Gastroesophageal sphincter (tissue), 4 donors: Measurements from ENCODE around the gene C11orf58. TPM values are rescaled to one million over a fixed set of nuclear protein-coding genes. Genes with fewer than 3 reads are reported as not detected.

Source experiments
- ATAC-seq: fragments of 150-250 bp; one replicate; pipeline ENCODE4 v1.9.1; 2016; ENCODE audit warnings: mild to moderate bottlenecking, moderate library complexity
- H3K27ac ChIP-seq, 4 donors: fragments of 200-600 bp; sonication (generic) in 3 of 4; 1 replicate in 3 of 4; 2 replicates in 1 of 4; pipeline ENCODE4 v1.5.1; 2016 to 2019
- H3K27me3 ChIP-seq: fragments of 200-600 bp; sonication (generic); one replicate; pipeline ENCODE4 v1.5.1; 2019
- H3K36me3 ChIP-seq, 2 donors: fragments of 200-600 bp; sonication (generic); one replicate each; pipeline ENCODE4 v1.5.1; 2019; ENCODE audit warnings: control low read depth in 1 of 2
- H3K4me1 ChIP-seq, 3 donors: fragments of 200-600 bp; sonication (generic); 1 replicate in 2 of 3; 2 replicates in 1 of 3; pipeline ENCODE4 v1.5.1; 2016 to 2019; ENCODE audit warnings: control low read depth in 2 of 3
- H3K4me3 ChIP-seq, 2 donors: fragments of 200-600 bp; sonication (generic); one replicate each; pipeline ENCODE4 v1.5.1; 2019; ENCODE audit warnings: mild to moderate bottlenecking in 1 of 2, moderate library complexity in 1 of 2
- H3K9me3 ChIP-seq, 3 donors: fragments of 200-600 bp; sonication (generic); one replicate each; pipeline ENCODE4 v1.5.1; 2017 to 2019; ENCODE audit warnings: control low read depth in 2 of 3
- CTCF ChIP-seq, 4 experiments: fragments of 200-600 bp in 2 of 4; fragments of 450-650 bp in 2 of 4; sonication (generic) in 1 of 4; IDR thresholded peaks; one replicate each; pipeline ENCODE4 v1.5.1; 2017 to 2019; ENCODE audit warnings: antibody characterized with exemption in 4 of 4, mild to moderate bottlenecking in 2 of 4, moderate library complexity in 2 of 4
- EP300 ChIP-seq: sonication (generic); formaldehyde crosslinking; IDR thresholded peaks from one replicate; pipeline ENCODE4 v1.6.1; 2017; ENCODE audit warnings: antibody characterized with exemption, mild to moderate bottlenecking
- POLR2A ChIP-seq, 2 donors: fragments of 450-650 bp; IDR thresholded peaks; one replicate each; pipeline ENCODE4 v1.6.1; 2017; ENCODE audit warnings: antibody characterized with exemption in 2 of 2, mild to moderate bottlenecking in 2 of 2, moderate library complexity in 1 of 2
- POLR2AphosphoS5 ChIP-seq: sonication (generic); formaldehyde crosslinking; IDR thresholded peaks from one replicate; pipeline ENCODE4 v1.6.1; 2017; ENCODE audit warnings: antibody characterized with exemption
- WGBS, 2 donors: methylation state at CpG; one replicate each; pipeline ENCODE4 v1.1.5; 2018; ENCODE audit warnings: low coverage in 1 of 2; 5-methylcytosine and 5-hydroxymethylcytosine counted together
- total RNA-seq, 4 donors: library from RNA; depleted of rRNA; stranded (reverse); fragments of >200 nt; gene quantifications; one replicate each; pipeline ENCODE4 v1.1.0, GENCODE V29; 2016

C11orf58 gene
- total RNA-seq, 4 donors from 2014 or later = 150 to 188 (median 175) TPM

- H3K9me3 ChIP-seq = no peaks in the 10 kb centered on the region
- TF ChIP-seq POLR2A (IDR thresholded peaks at IDR 0.05) (no peak), CTCF (IDR thresholded peaks at IDR 0.05) (no peak), POLR2AphosphoS5 (no peak), EP300 (no peak)
- no peak for ATAC-seq
- no peaks in the 10 kb centered on the region for H3K27me3 ChIP-seq
- peaks cover 0 to 7% (median 0%) of the 10 kb centered on the region in 3 donors for H3K4me1 ChIP-seq
- peaks cover 0 to 23% of the 10 kb centered on the region in 2 donors for H3K36me3 ChIP-seq
- 85 to 91% methylated on average over 6 to 10 of the region's 19 CpGs for WGBS, 2 donors
- no peak overlapping the region for H3K27ac ChIP-seq
- H3K4me3 ChIP-seq = no peak overlapping the region
These were observed 42.5 kb downstream of the C11orf58 start for GRCh38 chr11:16780698-16781550.

DNA sequence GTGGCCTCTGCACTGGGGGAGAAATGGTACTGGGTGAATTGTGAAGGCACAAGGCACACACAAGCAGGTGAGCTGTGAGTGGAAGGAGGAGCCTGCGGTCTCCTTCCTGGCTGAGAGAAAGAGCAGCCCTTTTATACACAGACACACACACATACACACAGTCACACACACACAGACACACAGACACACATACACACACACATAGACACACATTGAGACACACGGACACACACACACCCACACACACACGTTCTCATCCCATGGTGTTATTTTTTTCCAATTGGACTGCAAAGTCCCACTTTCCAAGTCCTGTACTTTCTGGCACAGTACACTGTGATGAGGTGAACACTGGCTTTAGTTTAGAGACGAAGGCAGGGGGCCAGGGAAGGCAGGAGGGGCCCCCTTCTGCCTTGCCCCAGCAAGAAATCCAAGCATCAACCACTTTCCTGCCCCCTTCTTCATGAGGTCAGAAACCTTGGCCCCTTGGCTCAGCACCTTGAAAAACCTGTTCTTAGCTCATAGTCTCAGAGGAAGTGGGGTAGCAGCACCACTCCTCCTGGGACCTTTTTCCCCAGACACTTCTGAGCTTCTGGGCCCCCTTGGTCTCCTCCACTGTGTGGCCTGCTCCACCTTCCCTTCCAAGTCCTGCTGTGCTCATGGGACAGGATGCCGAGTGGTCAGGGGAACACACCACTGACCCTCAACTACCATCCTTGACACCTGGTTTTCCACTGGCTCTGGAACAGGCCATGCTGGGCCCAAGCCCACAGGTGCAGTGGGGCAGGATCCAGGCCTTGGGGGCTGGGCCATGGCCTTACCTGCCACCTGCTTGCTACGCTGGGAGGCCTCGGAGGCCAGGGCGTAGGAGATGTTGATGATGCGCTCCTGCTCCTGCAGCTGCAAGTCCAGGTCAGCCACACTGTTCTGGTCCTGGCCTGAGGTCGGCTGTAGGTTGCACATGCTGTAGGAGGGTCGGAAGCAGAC is 43.8 kb downstream of the C11orf58 start:
- Histone ChIP-seq H3K27me3 (no peaks in the 10 kb centered on the region), H3K36me3 (peaks cover 0 to 23% of the 10 kb centered on the region in 2 donors), H3K4me1 (no peaks in the 10 kb centered on the region), H3K27ac (no peak overlapping the region), H3K9me3 (no peaks in the 10 kb centered on the region), H3K4me3 (no peak overlapping the region)
- 72 to 79% methylated on average over 4 of the region's 11 CpGs for WGBS, 2 donors
- ATAC-seq = no peak
- TF ChIP-seq POLR2AphosphoS5 (no peak), EP300 (no peak), POLR2A (IDR thresholded peaks at IDR 0.05) (no peak), CTCF (IDR thresholded peaks at IDR 0.05) (no peak)

DNA sequence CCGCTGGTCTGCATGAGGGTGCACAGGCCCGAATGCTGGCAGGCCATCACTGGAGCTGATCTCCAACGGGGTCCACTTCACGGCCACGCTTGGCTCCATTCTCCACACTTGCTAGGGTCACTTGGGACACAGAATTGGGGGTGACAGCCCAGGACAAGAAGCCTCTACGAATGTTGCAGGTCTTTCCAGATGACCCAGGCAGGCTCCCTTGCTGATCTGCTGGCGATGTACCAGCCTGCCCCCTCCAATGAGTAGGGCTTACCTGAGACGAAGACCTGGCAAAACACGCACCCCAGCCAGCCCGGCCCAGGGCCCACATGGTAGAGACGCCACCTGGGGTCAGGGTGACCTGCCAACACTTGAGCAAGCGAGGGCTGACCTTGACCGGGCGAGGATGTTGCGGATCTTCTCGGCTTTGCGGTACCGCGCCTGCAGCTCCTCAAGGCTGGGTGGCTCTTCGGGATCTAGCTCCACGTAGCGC is 44.9 kb downstream of the C11orf58 start:
- 100% methylated on average over 3 to 4 of the region's 22 CpGs for WGBS, 2 donors
- H3K4me1 ChIP-seq = peaks cover 0 to 4% (median 0%) of the 10 kb centered on the region in 3 donors
- H3K27ac ChIP-seq = no peak overlapping the region
- no peaks in the 10 kb centered on the region for H3K9me3 ChIP-seq
- H3K36me3 ChIP-seq = peaks cover 0 to 20% of the 10 kb centered on the region in 2 donors
- no peak for ATAC-seq
- no peak overlapping the region for H3K4me3 ChIP-seq
- no peak for TF ChIP-seq POLR2A (IDR thresholded peaks at IDR 0.05)
- no peak for TF ChIP-seq POLR2AphosphoS5
- TF ChIP-seq EP300 = no peak
- TF ChIP-seq CTCF (IDR thresholded peaks at IDR 0.05) = no peak
- H3K27me3 ChIP-seq = no peaks in the 10 kb centered on the region

DNA sequence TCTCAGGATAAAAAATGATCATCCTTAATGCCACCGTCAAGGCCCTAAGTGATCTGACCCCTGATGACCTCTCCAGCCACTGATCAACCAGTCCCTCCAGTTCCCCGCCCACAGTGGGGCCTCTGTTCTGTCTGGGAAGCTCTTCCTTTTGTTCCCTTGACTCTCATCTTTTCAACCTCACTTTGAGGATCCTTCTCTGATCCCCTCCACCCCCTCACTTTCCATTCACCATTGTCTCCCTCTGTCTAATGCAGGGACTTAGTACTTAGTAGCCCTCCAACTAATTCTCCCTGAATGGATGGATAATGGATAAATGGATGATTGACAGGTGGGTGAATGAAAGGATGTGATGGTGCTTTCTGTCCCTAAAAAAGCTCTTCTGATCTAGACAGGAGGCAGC is 45.6 kb downstream of the C11orf58 start:
- 73 to 75% methylated on average over 1 to 2 of the region's 2 CpGs for WGBS, 2 donors
- ATAC-seq = no peak

More for the DNA sequence above, 45.6 kb downstream of the C11orf58 start:
- Histone ChIP-seq H3K36me3 (peaks cover 0 to 19% of the 10 kb centered on the region in 2 donors), H3K27ac (no peak overlapping the region), H3K4me3 (no peak overlapping the region), H3K27me3 (no peaks in the 10 kb centered on the region), H3K4me1 (peaks cover 0 to 11% (median 0%) of the 10 kb centered on the region in 3 donors), H3K9me3 (no peaks in the 10 kb centered on the region)
- no peak for TF ChIP-seq CTCF (IDR thresholded peaks at IDR 0.05)
- TF ChIP-seq POLR2A (IDR thresholded peaks at IDR 0.05) = no peak
- no peak for TF ChIP-seq POLR2AphosphoS5
- TF ChIP-seq EP300 = no peak
